ENCODE data around the gene HSPBAP1.

HSPBAP1 gene

GRCh38 chr3:122793568-122794416 is at the start of gene HSPBAP1:
Gene HSPBAP1 (minus strand): TSS chr3:122793831. CDS start chr3:122793680, 151 bp downstream.
- peak; percentile 94 for DNase-seq

GRCh38 chr3:122835590-122835989 is 42.0 kb upstream of the HSPBAP1 start:
- DNase-seq, result no peak

GRCh38 chr3:122828281-122828680 is 34.6 kb upstream of the HSPBAP1 start:
- DNase-seq, result no peak

GRCh38 chr3:122826278-122826677 is 32.6 kb upstream of the HSPBAP1 start:
- DNase-seq, result no peak

- no peak for DNase-seq
These were observed 31.8 kb upstream of the HSPBAP1 start for GRCh38 chr3:122825460-122825859.

GRCh38 chr3:122824465-122825381 is 31.1 kb upstream of the HSPBAP1 start:
- no peak for DNase-seq

GRCh38 chr3:122816587-122816986 is 23.0 kb upstream of the HSPBAP1 start:
- no peak for DNase-seq

- DNase-seq, result no peak
These were observed 17.1 kb upstream of the HSPBAP1 start for GRCh38 chr3:122810734-122811133.

- no peak for DNase-seq
These were observed 10.3 kb upstream of the HSPBAP1 start for GRCh38 chr3:122803977-122804376.

GRCh38 chr3:122802323-122802722 is 8.7 kb upstream of the HSPBAP1 start:
- no peak for DNase-seq

GRCh38 chr3:122800706-122801237 is 7.1 kb upstream of the HSPBAP1 start:
- DNase-seq, result no peak

GRCh38 chr3:122800031-122800430 is 6.4 kb upstream of the HSPBAP1 start:
- DNase-seq, result no peak

GRCh38 chr3:122799322-122799721 is 5.7 kb upstream of the HSPBAP1 start:
- DNase-seq, result no peak

- no peak for DNase-seq
These were observed 3.7 kb upstream of the HSPBAP1 start for GRCh38 chr3:122797291-122797690.

GRCh38 chr3:122795674-122796195 is 2.1 kb upstream of the HSPBAP1 start:
- no peak for DNase-seq

- DNase-seq, result peak; percentile 82
These were observed 1.4 kb upstream of the HSPBAP1 start, which contains the start of gene SLC49A4 for GRCh38 chr3:122794779-122795673. Gene SLC49A4 (plus strand): TSS chr3:122795069. CDS start chr3:122795193, 124 bp downstream.

- DNase-seq, result no peak
These were observed 800 bp upstream of the HSPBAP1 start for GRCh38 chr3:122794483-122794778.

- DNase-seq, result no peak
These were observed 3.9 kb downstream of the HSPBAP1 start for GRCh38 chr3:122789585-122790273.

GRCh38 chr3:122787872-122788271 is 5.8 kb downstream of the HSPBAP1 start:
- DNase-seq, result no peak

GRCh38 chr3:122786066-122786465 is 7.6 kb downstream of the HSPBAP1 start:
- DNase-seq, result peak; percentile 10

GRCh38 chr3:122785231-122785630 is 8.4 kb downstream of the HSPBAP1 start:
- DNase-seq, result no peak

- DNase-seq, result no peak
These were observed 9.2 kb downstream of the HSPBAP1 start for GRCh38 chr3:122784436-122784835.

All from stimulated activated CD4-positive, alpha-beta T cell treated with anti-CD3 and anti-CD28 coated beads, Interleukin-15, amount 100 ng/mL, for 24 hours (primary cell).